SU-DHL-6 (cell line): ENCODE results near the gene INO80.

Experiments used
- H2AFZ ChIP-seq: fragments of 200-600 bp; sonication (generic); 2 replicates; pipeline ENCODE4 v1.6.1; 2014; ENCODE audit warnings: low read depth, mild to moderate bottlenecking, moderate library complexity, mixed read lengths, antibody characterized with exemption, low read length; ENCODE audit not compliant: severe bottlenecking
- H3F3A ChIP-seq: fragments of 200-600 bp; shearing (Covaris generic); 2 replicates; pipeline ENCODE4 v1.6.0; 2016; ENCODE audit warnings: antibody characterized with exemption, mild to moderate bottlenecking; ENCODE audit not compliant: insufficient read depth
- H3K27ac ChIP-seq: fragments of 200-600 bp; sonication (generic); 2 replicates; pipeline ENCODE4 v1.5.1; 2016; ENCODE audit warnings: low read depth, mild to moderate bottlenecking, low read length, moderate library complexity, mixed read lengths
- H3K27me3 ChIP-seq: fragments of 200-600 bp; sonication (generic), shearing (Covaris generic); 2 replicates; pipeline ENCODE4 v1.6.0; 2014; ENCODE audit warnings: mild to moderate bottlenecking, low read length
- H3K36me3 ChIP-seq: fragments of 200-600 bp; sonication (generic); 2 replicates; pipeline ENCODE4 v1.6.1; 2014; ENCODE audit warnings: mild to moderate bottlenecking, low read length, mixed read lengths
- H3K4me2 ChIP-seq: fragments of 300-600, 200-600 bp; shearing (Covaris generic), sonication (generic); 2 replicates; pipeline ENCODE4 v1.6.0; 2014; ENCODE audit warnings: low read length, low read depth, mild to moderate bottlenecking; ENCODE audit not compliant: poor library complexity, severe bottlenecking
- H3K4me3 ChIP-seq: fragments of 200-600 bp; sonication (generic); 2 replicates; pipeline ENCODE4 v1.5.1; 2014; ENCODE audit warnings: antibody characterized with exemption, low read length, mild to moderate bottlenecking, mixed read lengths; ENCODE audit not compliant: insufficient read depth, poor library complexity, severe bottlenecking
- H3K79me2 ChIP-seq: fragments of 200-600 bp; sonication (generic); 2 replicates; pipeline ENCODE4 v1.6.1; 2014; ENCODE audit warnings: mild to moderate bottlenecking, low read length, moderate library complexity; ENCODE audit not compliant: insufficient read depth
- H3K9ac ChIP-seq: fragments of 200-600 bp; sonication (generic); 2 replicates; pipeline ENCODE4 v1.7.0; 2014; ENCODE audit warnings: mild to moderate bottlenecking, low read length
- H3K9me2 ChIP-seq: fragments of 200-600 bp; sonication (generic); replicated peaks from 2 replicates; pipeline ENCODE4 v1.6.1; 2014; ENCODE audit warnings: low read length; ENCODE audit not compliant: insufficient read depth
- H3K9me3 ChIP-seq: fragments of 200-600 bp; sonication (generic); 2 replicates; pipeline ENCODE4 v1.6.1; 2014; ENCODE audit warnings: low read length, mixed read lengths; ENCODE audit not compliant: insufficient read depth
- H4K20me1 ChIP-seq: fragments of 200-600 bp; sonication (generic); 2 replicates; pipeline ENCODE4 v1.6.1; 2014; ENCODE audit warnings: low read depth, mild to moderate bottlenecking, antibody characterized with exemption, low read length, moderate library complexity, mixed read lengths
- CTCF ChIP-seq: fragments of 200-600 bp; sonication (generic); IDR thresholded peaks from one replicate; pipeline ENCODE4 v1.5.1; 2017; ENCODE audit warnings: antibody characterized with exemption, mild to moderate bottlenecking, low read length, moderate library complexity; ENCODE audit not compliant: insufficient read depth, poor library complexity, severe bottlenecking
- EZH2phosphoT487 ChIP-seq: fragments of 200-600 bp; sonication (generic), shearing (Covaris generic); conservative IDR thresholded peaks from 2 replicates; pipeline ENCODE4 v1.6.1; 2018; ENCODE audit warnings: mild to moderate bottlenecking, antibody characterized with exemption, low read length, moderate library complexity, mixed read lengths

The INO80 gene

GRCh38 chr15:41128174-41128902, 12.3 kb upstream of the INO80 start:
- H3K27ac ChIP-seq = no peak overlapping the region
- H3F3A ChIP-seq = no peaks in the 10 kb centered on the region
- H3K27me3 ChIP-seq = no peaks in the 10 kb centered on the region
- TF ChIP-seq EZH2phosphoT487 = no peak
- TF ChIP-seq CTCF = no peak
- no peak overlapping the region for H3K9ac ChIP-seq
- H4K20me1 ChIP-seq = no peaks in the 10 kb centered on the region
- no peaks in the 10 kb centered on the region for H3K9me3 ChIP-seq
- H3K4me3 ChIP-seq = no peak overlapping the region
- no peak overlapping the region for H3K4me2 ChIP-seq
- no peaks in the 10 kb centered on the region for H3K9me2 ChIP-seq
- H3K36me3 ChIP-seq = no peaks in the 10 kb centered on the region
- no peaks in the 10 kb centered on the region for H3K79me2 ChIP-seq
- H2AFZ ChIP-seq = no peak overlapping the region

GRCh38 chr15:41125931-41126642, 10.0 kb upstream of the INO80 start:
- Histone ChIP-seq H2AFZ (no peak overlapping the region), H3K27ac (no peak overlapping the region), H3K9ac (no peak overlapping the region), H3K79me2 (no peaks in the 10 kb centered on the region), H3K4me3 (no peak overlapping the region), H3K4me2 (no peak overlapping the region), H3F3A (no peaks in the 10 kb centered on the region), H3K9me2 (no peaks in the 10 kb centered on the region), H3K9me3 (no peaks in the 10 kb centered on the region), H3K36me3 (no peaks in the 10 kb centered on the region), H4K20me1 (no peaks in the 10 kb centered on the region), H3K27me3 (no peaks in the 10 kb centered on the region)
- TF ChIP-seq EZH2phosphoT487 = no peak
- TF ChIP-seq CTCF = no peak

DNA sequence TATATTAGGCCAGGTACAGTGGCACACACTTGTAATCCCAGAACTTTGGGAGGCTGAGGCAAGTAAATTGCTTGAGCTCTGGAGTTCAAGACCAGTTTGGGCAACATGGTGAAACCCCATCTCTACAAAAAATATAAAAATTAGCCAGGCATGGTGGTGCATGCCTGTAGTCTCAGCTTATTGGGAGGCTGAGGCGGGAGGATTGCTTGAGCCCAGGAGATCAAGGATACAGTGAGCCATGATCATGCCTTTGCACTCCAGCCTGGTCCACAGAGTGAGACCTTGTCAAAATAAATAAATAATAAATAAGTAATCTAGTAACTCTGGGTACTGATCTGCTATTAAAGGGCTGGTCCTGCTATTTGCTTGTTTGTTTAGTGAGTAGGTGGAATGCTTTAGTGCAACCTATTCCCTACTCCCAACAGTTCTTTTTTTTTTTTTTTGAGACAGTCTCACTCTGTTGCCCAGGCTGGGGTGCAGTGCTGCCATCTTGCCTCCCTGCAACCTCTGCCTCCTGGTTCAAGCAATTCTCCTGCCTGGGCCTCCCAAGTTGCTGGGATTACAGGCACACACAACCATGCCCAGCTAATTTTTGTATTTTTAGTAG, 9.1 kb upstream of the INO80 start:
- no peaks in the 10 kb centered on the region for H3K27me3 ChIP-seq
- no peaks in the 10 kb centered on the region for H3K79me2 ChIP-seq
- H3K36me3 ChIP-seq = no peaks in the 10 kb centered on the region
- H3K4me2 ChIP-seq = no peak overlapping the region
- TF ChIP-seq EZH2phosphoT487 (no peak), CTCF (no peak)
- H3F3A ChIP-seq = no peaks in the 10 kb centered on the region
- no peak overlapping the region for H3K27ac ChIP-seq
- H3K4me3 ChIP-seq = no peak overlapping the region
- H3K9ac ChIP-seq = no peak overlapping the region
- H4K20me1 ChIP-seq = no peaks in the 10 kb centered on the region
- H2AFZ ChIP-seq = no peak overlapping the region
- H3K9me3 ChIP-seq = no peaks in the 10 kb centered on the region
- no peaks in the 10 kb centered on the region for H3K9me2 ChIP-seq
